Stimulated activated CD8-positive, alpha-beta memory T cell treated with anti-CD3 and anti-CD28 coated beads, Interleukin-12 subunit alpha, Interleukin-12 subunit beta, amount 100 ng/mL, for 24 hours (primary cell): ENCODE measurements around the gene PNPO.

Source experiments
- DNase-seq: peaks from one replicate; pipeline ENCODE4 v3.0.0-alpha.2; 2020; ENCODE audit errors: extremely low read depth

Gene PNPO

DNA sequence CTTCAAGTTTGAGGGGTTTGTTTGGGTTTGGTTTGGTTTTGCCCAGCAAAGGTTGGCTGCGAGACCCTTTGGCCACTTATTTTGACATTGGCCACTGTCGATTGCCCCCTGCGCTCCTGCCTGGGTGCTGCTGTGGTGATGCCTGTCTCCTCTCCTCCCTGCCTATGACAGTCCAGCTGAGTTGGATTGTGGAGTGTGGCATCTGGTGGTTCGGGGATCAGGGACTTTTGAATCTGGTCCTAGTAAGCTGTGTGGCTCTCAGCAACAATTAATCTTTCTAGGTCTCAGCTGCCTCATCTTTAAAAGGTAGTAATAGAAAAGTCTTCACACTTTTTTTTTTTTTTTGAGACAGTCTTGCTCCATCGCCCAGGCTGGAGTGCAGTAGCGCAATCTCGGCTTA lies 56.7 kb downstream of the PNPO start:
- no peak for DNase-seq
